OCI-LY3 (cell line): ENCODE data around the gene MINDY1.
A peak's percentile ranks its signal among the peaks of the same experiment; 100 is the strongest.

Experiments used
- H2AFZ ChIP-seq: fragments of 200-600, 300-600 bp; shearing (Covaris generic); 2 replicates; pipeline ENCODE4 v1.6.0; 2014; ENCODE audit warnings: antibody characterized with exemption, low read depth, low read length
- H3K27ac ChIP-seq: fragments of 200-600, 300-600 bp; sonication (generic); 2 replicates; pipeline ENCODE4 v1.5.1; 2014; ENCODE audit warnings: mild to moderate bottlenecking, low read length, moderate library complexity, mixed read lengths
- H3K27me3 ChIP-seq: fragments of 200-600, 300-600 bp; sonication (generic); 2 replicates; pipeline ENCODE4 v1.6.1; 2014; ENCODE audit warnings: low read depth, low read length, mixed read lengths
- H3K36me3 ChIP-seq: fragments of 200-600, 300-600 bp; sonication (generic); replicated peaks from 2 replicates; pipeline ENCODE3; 2014; ENCODE audit warnings: low read depth, low read length, mixed read lengths
- H3K4me1 ChIP-seq: fragments of 300-600, 200-600 bp; sonication (generic); 2 replicates; pipeline ENCODE4 v1.6.1; 2014; ENCODE audit warnings: low read length, mixed read lengths
- H3K4me2 ChIP-seq: fragments of 200-600, 300-600 bp; sonication (generic); 2 replicates; pipeline ENCODE4 v1.6.1; 2014; ENCODE audit warnings: low read length, mixed read lengths
- H3K4me3 ChIP-seq: fragments of 300-600, 200-600 bp; sonication (generic); 2 replicates; pipeline ENCODE4 v1.5.1; 2014; ENCODE audit warnings: antibody characterized with exemption, mild to moderate bottlenecking, low read length, moderate library complexity
- H3K79me2 ChIP-seq: fragments of 300-600, 200-600 bp; shearing (Covaris generic); 2 replicates; pipeline ENCODE4 v1.6.1; 2014; ENCODE audit warnings: mild to moderate bottlenecking, low read length, mixed read lengths
- H3K9ac ChIP-seq: fragments of 300-600, 200-600 bp; shearing (Covaris generic); 2 replicates; pipeline ENCODE4 v1.6.0; 2014; ENCODE audit warnings: mild to moderate bottlenecking, low read length, moderate library complexity
- H3K9me3 ChIP-seq: fragments of 200-600, 300-600 bp; shearing (Covaris generic); 2 replicates; pipeline ENCODE4 v1.6.1; 2014; ENCODE audit warnings: low read length, mixed read lengths; ENCODE audit not compliant: insufficient read depth
- H4K20me1 ChIP-seq: fragments of 200-600, 300-600 bp; sonication (generic); 2 replicates; pipeline ENCODE4 v1.6.1; 2016; ENCODE audit warnings: low read length, mixed read lengths; ENCODE audit not compliant: insufficient read depth
- CTCF ChIP-seq: fragments of 200-600, 300-600 bp; sonication (generic); IDR thresholded peaks from 2 replicates; pipeline ENCODE4 v1.5.1; 2014; ENCODE audit warnings: antibody characterized with exemption, low read length, low read depth
- EZH2phosphoT487 ChIP-seq: fragments of 200-600 bp; shearing (Covaris generic); IDR thresholded peaks from 2 replicates; pipeline ENCODE4 v1.6.1; 2018; ENCODE audit warnings: antibody characterized with exemption, mixed run types, low read depth

The MINDY1 gene

GRCh38 chr1:150974580-150975478 lies 31.9 kb downstream of the MINDY1 start, which contains the start of gene CERS2:
TSS of gene CERS2 (minus strand) at chr1:150974835. CDS start at chr1:150969090, 5,745 bp downstream.
- Histone ChIP-seq H2AFZ (peak within 1 kb of the TSS; percentile 62), H4K20me1 (peaks cover 34% of the 10 kb centered on the region), H3K9ac (peak within 1 kb of the TSS; percentile 87), H3K9me3 (no peaks in the 10 kb centered on the region), H3K79me2 (peaks cover 64% of the 10 kb centered on the region), H3K4me2 (peak within 1 kb of the TSS; percentile 97), H3K27ac (peak within 1 kb of the TSS; percentile 57), H3K4me3 (peak within 1 kb of the TSS; percentile 87), H3K27me3 (no peaks in the 10 kb centered on the region), H3K36me3 (peaks cover 2% of the 10 kb centered on the region), H3K4me1 (peaks cover 53% of the 10 kb centered on the region)
- TF ChIP-seq EZH2phosphoT487 (no peak), CTCF (no peak)

- Histone ChIP-seq H3K27ac (peak overlapping the region; percentile 57), H3K4me2 (peak overlapping the region; percentile 97), H3K4me3 (peak overlapping the region; percentile 87), H3K79me2 (peaks cover 72% of the 10 kb centered on the region), H3K9ac (peak overlapping the region; percentile 87), H2AFZ (0 out of 2 replicates have a peak overlapping the region, but pooled peaks have one; percentile 15), H3K9me3 (no peaks in the 10 kb centered on the region), H3K4me1 (peaks cover 48% of the 10 kb centered on the region), H4K20me1 (peaks cover 39% of the 10 kb centered on the region), H3K27me3 (no peaks in the 10 kb centered on the region), H3K36me3 (peaks cover 2% of the 10 kb centered on the region)
- TF ChIP-seq EZH2phosphoT487 (no peak), CTCF (no peak)
Observed at GRCh38 chr1:150973836-150974579, 32.7 kb downstream of the MINDY1 start.

- Histone ChIP-seq H3K27ac (peak overlapping the region; percentile 57), H3K79me2 (peaks cover 79% of the 10 kb centered on the region), H4K20me1 (peaks cover 43% of the 10 kb centered on the region), H3K4me1 (peaks cover 44% of the 10 kb centered on the region), H3K4me3 (peak overlapping the region; percentile 87), H3K4me2 (peak overlapping the region; percentile 97), H3K9me3 (no peaks in the 10 kb centered on the region), H3K9ac (peak overlapping the region; percentile 87), H3K36me3 (peaks cover 8% of the 10 kb centered on the region), H2AFZ (0 out of 2 replicates have a peak overlapping the region, but pooled peaks have one; percentile 15), H3K27me3 (no peaks in the 10 kb centered on the region)
- TF ChIP-seq EZH2phosphoT487 (no peak), CTCF (no peak)
Observed at GRCh38 chr1:150973258-150973835, 33.4 kb downstream of the MINDY1 start.
